Neuronal stem cell (in vitro differentiated cells): Measurements from ENCODE around the gene MYBBP1A.

Experiments used
- DNase-seq: peaks from one replicate; pipeline ENCODE4 v3.0.0-alpha.2; 2013; ENCODE audit warnings: low spot score
- H2AFZ ChIP-seq: one replicate; pipeline ENCODE4 v1.6.1; 2013; ENCODE audit warnings: mild to moderate bottlenecking, low read length, inconsistent platforms
- H2AK5ac ChIP-seq: 2 replicates; pipeline ENCODE4 v1.6.1; 2013; ENCODE audit warnings: low read depth, mild to moderate bottlenecking, inconsistent platforms, low read length, moderate library complexity, mixed read lengths
- H2BK120ac ChIP-seq: 2 replicates; pipeline ENCODE4 v1.6.1; 2013; ENCODE audit warnings: low read depth, mild to moderate bottlenecking, inconsistent platforms, low read length, moderate library complexity, mixed read lengths
- H2BK12ac ChIP-seq: one replicate; pipeline ENCODE4 v1.6.1; 2013; ENCODE audit warnings: low read length, inconsistent platforms
- H2BK15ac ChIP-seq: 2 replicates; pipeline ENCODE4 v1.6.1; 2013; ENCODE audit warnings: mild to moderate bottlenecking, low read length, inconsistent platforms, mixed read lengths
- H2BK5ac ChIP-seq: one replicate; pipeline ENCODE4 v1.6.1; 2013; ENCODE audit warnings: inconsistent platforms, mild to moderate bottlenecking, low read length, moderate library complexity
- H3K14ac ChIP-seq: one replicate; pipeline ENCODE4 v1.6.1; 2013; ENCODE audit warnings: low read length, inconsistent platforms
- H3K18ac ChIP-seq: 2 replicates; pipeline ENCODE4 v1.6.1; 2013; ENCODE audit warnings: low read length, inconsistent platforms
- H3K23ac ChIP-seq: 2 replicates; pipeline ENCODE4 v1.6.1; 2013; ENCODE audit warnings: low read depth, mild to moderate bottlenecking, mixed read lengths, low read length, inconsistent platforms; ENCODE audit not compliant: poor library complexity
- H3K27ac ChIP-seq: replicated peaks from 3 replicates; pipeline ENCODE4 v1.5.1; 2013; ENCODE audit warnings: low read length, inconsistent platforms
- H3K27me3 ChIP-seq, 3 experiments: 2 replicates each; pipeline ENCODE4 v1.6.1; 2013; ENCODE audit warnings: low read length in 3 of 3, mild to moderate bottlenecking in 2 of 3, inconsistent platforms in 1 of 3, low read depth in 1 of 3, mixed read lengths in 1 of 3, moderate library complexity in 1 of 3; ENCODE audit not compliant: control insufficient read depth in 3 of 3, insufficient read depth in 3 of 3
- H3K36me3 ChIP-seq, 2 donors: replicated peaks in 1 of 2; 2 replicates each; pipeline ENCODE4 v1.6.1; 2013; ENCODE audit warnings: low read length in 2 of 2; ENCODE audit not compliant: control insufficient read depth in 2 of 2, insufficient read depth in 2 of 2
- H3K4ac ChIP-seq: 2 replicates; pipeline ENCODE4 v1.6.1; 2013; ENCODE audit warnings: inconsistent platforms, mild to moderate bottlenecking, low read length, moderate library complexity
- H3K4me1 ChIP-seq, 2 donors: 1 replicate in 1 of 2; 2 replicates in 1 of 2; pipeline ENCODE4 v1.6.1; 2013; ENCODE audit warnings: low read length in 2 of 2, low read depth in 1 of 2; ENCODE audit not compliant: control insufficient read depth in 2 of 2, insufficient read depth in 1 of 2
- H3K4me2 ChIP-seq: one replicate; pipeline ENCODE4 v1.6.1; 2013; ENCODE audit warnings: mild to moderate bottlenecking, low read length, inconsistent platforms; ENCODE audit not compliant: insufficient read depth, poor library complexity, severe bottlenecking
- H3K4me3 ChIP-seq, 2 donors: 2 replicates each; pipeline ENCODE4 v1.5.1; 2013; ENCODE audit warnings: low read length in 2 of 2, mild to moderate bottlenecking in 2 of 2, inconsistent platforms in 1 of 2, moderate library complexity in 1 of 2
- H3K79me1 ChIP-seq: one replicate; pipeline ENCODE4 v1.6.1; 2013; ENCODE audit warnings: low read depth, mild to moderate bottlenecking, inconsistent platforms, low read length, moderate library complexity
- H3K9ac ChIP-seq: one replicate; pipeline ENCODE4 v1.6.1; 2013; ENCODE audit warnings: mild to moderate bottlenecking, low read depth, low read length, inconsistent platforms; ENCODE audit not compliant: poor library complexity
- H3K9me3 ChIP-seq, 2 donors: replicated peaks in 1 of 2; 2 replicates each; pipeline versions ENCODE3 to v1.6.1; 2013; ENCODE audit warnings: low read length in 2 of 2, mild to moderate bottlenecking in 2 of 2, inconsistent platforms in 1 of 2, low read depth in 1 of 2, mixed read lengths in 1 of 2, moderate library complexity in 1 of 2; ENCODE audit not compliant: control insufficient read depth in 2 of 2, insufficient read depth in 1 of 2
- H4K8ac ChIP-seq: one replicate; pipeline ENCODE4 v1.6.1; 2013; ENCODE audit warnings: low read depth, mild to moderate bottlenecking, inconsistent platforms, low read length, moderate library complexity
- H4K91ac ChIP-seq: one replicate; pipeline ENCODE4 v1.6.1; 2013; ENCODE audit warnings: low read length, low read depth, mild to moderate bottlenecking, inconsistent platforms; ENCODE audit not compliant: poor library complexity
- WGBS, 2 donors: extraction: QIAGEN DNeasy Blood & Tissue Kit; methylation state at CpG; one replicate each; pipeline ENCODE4 v1.1.7; 2013; ENCODE audit warnings: missing lambda C conversion rate in 2 of 2, mixed read lengths in 1 of 2; ENCODE audit not compliant: insufficient read length in 2 of 2, insufficient replicate concordance in 1 of 2; ENCODE audit errors: extremely low coverage in 2 of 2; 5-methylcytosine and 5-hydroxymethylcytosine counted together

MYBBP1A gene

DNA sequence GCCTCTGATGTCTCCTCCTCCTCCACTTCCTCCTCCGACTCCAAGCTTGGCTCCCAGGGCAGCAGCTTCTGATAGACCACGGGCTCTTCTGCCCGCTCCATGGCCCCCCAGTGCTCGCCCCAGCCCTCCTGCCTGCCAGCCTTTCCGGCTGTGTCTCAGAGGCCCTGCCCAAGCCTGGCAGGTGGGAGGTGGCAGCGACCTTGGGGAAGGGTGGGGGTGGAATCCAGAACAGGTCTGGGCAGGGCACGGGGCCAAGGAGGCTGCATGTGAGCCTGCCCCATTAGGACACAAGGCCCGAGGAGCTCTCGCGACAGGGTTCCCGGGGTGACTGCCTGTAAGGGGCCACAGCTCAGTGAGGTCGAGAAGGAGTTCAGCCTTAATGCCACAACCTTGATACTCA lies 5.2 kb upstream of the MYBBP1A start, which contains the start of gene GGT6:
Gene GGT6 (minus strand): TSS at position 157 of the 400 bp plus-strand sequence. CDS start 56 bp downstream, at position 101.
- H3K27ac ChIP-seq: no peak within 1 kb of the TSS
- H3K4me1 ChIP-seq: peaks cover 9 to 23% of the 10 kb centered on the region in 2 donors
- peak within 1 kb of the TSS; percentile 29 for H2AK5ac ChIP-seq
- H3K79me1 ChIP-seq: no peaks in the 10 kb centered on the region
- peak within 1 kb of the TSS; percentile 63 for H2BK12ac ChIP-seq
- no CpG with 5 or more reads among the region's 12 CpGs for WGBS, 2 donors
- H3K18ac ChIP-seq: peak within 1 kb of the TSS; percentile 49
- H3K4ac ChIP-seq: no peak within 1 kb of the TSS
- no peak within 1 kb of the TSS for H3K4me2 ChIP-seq
- H3K4me3 ChIP-seq: no peak within 1 kb of the TSS
- peak within 1 kb of the TSS; percentile 36 for H3K23ac ChIP-seq
- no peak within 1 kb of the TSS for H3K9ac ChIP-seq
- H3K9me3 ChIP-seq: no peaks in the 10 kb centered on the region
- H3K14ac ChIP-seq: peak within 1 kb of the TSS; percentile 83
- H2BK120ac ChIP-seq: peak within 1 kb of the TSS; percentile 92
- H3K27me3 ChIP-seq: peaks cover 0 to 16% (median 0%) of the 10 kb centered on the region in 3 experiments
- DNase-seq: no peak
- H4K8ac ChIP-seq: peak within 1 kb of the TSS; percentile 92
- H4K91ac ChIP-seq: no peak within 1 kb of the TSS
- H2BK15ac ChIP-seq: peak within 1 kb of the TSS; percentile 56
- H3K36me3 ChIP-seq: no peaks in the 10 kb centered on the region
- no peak within 1 kb of the TSS for H2AFZ ChIP-seq
- no peak within 1 kb of the TSS for H2BK5ac ChIP-seq

DNA sequence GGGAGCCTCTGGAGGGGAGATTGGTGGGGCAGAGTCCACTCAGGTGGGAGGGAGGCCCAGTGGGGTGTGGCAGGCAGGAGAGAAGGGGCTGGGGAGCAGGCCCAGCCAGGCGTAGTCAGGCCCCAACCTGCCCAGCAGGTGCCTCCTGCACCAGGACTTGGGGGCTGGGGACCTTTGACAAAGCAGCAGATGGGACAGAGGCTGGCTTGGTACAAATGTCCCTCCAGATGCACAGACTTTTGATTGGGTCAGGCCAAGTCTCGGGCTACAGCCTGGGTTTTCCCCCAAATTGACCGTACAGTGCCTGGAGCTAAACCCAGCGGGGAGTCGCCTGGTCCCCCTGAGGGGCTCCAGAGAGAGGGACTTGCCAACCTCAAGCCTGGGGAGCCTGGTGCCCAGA lies 4.8 kb upstream of the MYBBP1A start:
- no peak overlapping the region for H2AFZ ChIP-seq
- no CpG with 5 or more reads among the region's 5 CpGs for WGBS, 2 donors

GRCh38 chr17:4559139-4559791 lies 4.1 kb upstream of the MYBBP1A start:
- H3K23ac ChIP-seq: peak overlapping the region; percentile 36
- no peak overlapping the region for H2BK120ac ChIP-seq
- peak overlapping the region; percentile 56 for H2BK15ac ChIP-seq
- peak overlapping the region; percentile 49 for H3K18ac ChIP-seq
- no peak overlapping the region for H4K91ac ChIP-seq
- no CpG with 5 or more reads among the region's 17 CpGs for WGBS, 2 donors
- peak overlapping the region; percentile 63 for H2BK12ac ChIP-seq
- H3K4me3 ChIP-seq: no peak overlapping the region
- H3K14ac ChIP-seq: peak overlapping the region; percentile 83
- no peak for DNase-seq
- H3K36me3 ChIP-seq: no peaks in the 10 kb centered on the region
- no peak overlapping the region for H2AFZ ChIP-seq
- no peak overlapping the region for H3K4ac ChIP-seq
- H2AK5ac ChIP-seq: peak overlapping the region; percentile 29
- H2BK5ac ChIP-seq: no peak overlapping the region
- H3K4me2 ChIP-seq: no peak overlapping the region
- no peaks in the 10 kb centered on the region for H3K9me3 ChIP-seq
- H3K27me3 ChIP-seq: peaks cover 0 to 16% (median 0%) of the 10 kb centered on the region in 3 experiments
- H4K8ac ChIP-seq: no peak overlapping the region
- peaks cover 4% of the 10 kb centered on the region for H3K79me1 ChIP-seq
- H3K4me1 ChIP-seq: peaks cover 10 to 27% of the 10 kb centered on the region in 2 donors
- H3K9ac ChIP-seq: peak overlapping the region; percentile 2
- no peak overlapping the region for H3K27ac ChIP-seq

More for the DNA sequence above, 4.8 kb upstream of the MYBBP1A start:
- Histone ChIP-seq H2BK15ac (peak overlapping the region; percentile 56), H2BK12ac (no peak overlapping the region), H3K4ac (no peak overlapping the region), H3K9ac (no peak overlapping the region), H3K79me1 (peaks cover 1% of the 10 kb centered on the region), H3K23ac (no peak overlapping the region), H2AK5ac (peak overlapping the region; percentile 29), H3K9me3 (no peaks in the 10 kb centered on the region), H4K91ac (no peak overlapping the region), H3K36me3 (no peaks in the 10 kb centered on the region), H2BK120ac (peak overlapping the region; percentile 92), H3K4me1 (peaks cover 9 to 23% of the 10 kb centered on the region in 2 donors), H3K4me3 (no peak overlapping the region), H3K27ac (no peak overlapping the region), H3K18ac (no peak overlapping the region), H4K8ac (peak overlapping the region; percentile 92), H3K27me3 (peaks cover 0 to 16% (median 0%) of the 10 kb centered on the region in 3 experiments), H3K4me2 (no peak overlapping the region), H2BK5ac (no peak overlapping the region), H3K14ac (no peak overlapping the region)
- DNase-seq: no peak

- H3K4me2 ChIP-seq: no peak overlapping the region
- H3K79me1 ChIP-seq: peaks cover 4% of the 10 kb centered on the region
- no peak overlapping the region for H2AFZ ChIP-seq
- H3K23ac ChIP-seq: peak overlapping the region; percentile 14
- H4K8ac ChIP-seq: no peak overlapping the region
- no peak for DNase-seq
- H3K36me3 ChIP-seq: peaks cover 3 to 8% of the 10 kb centered on the region in 2 donors
- peak overlapping the region; percentile 44 for H4K91ac ChIP-seq
- H3K9me3 ChIP-seq: no peaks in the 10 kb centered on the region
- H3K9ac ChIP-seq: peak overlapping the region; percentile 10
- peak overlapping the region; percentile 19 for H3K18ac ChIP-seq
- H2BK5ac ChIP-seq: no peak overlapping the region
- peaks cover 0 to 16% (median 0%) of the 10 kb centered on the region in 3 experiments for H3K27me3 ChIP-seq
- peak overlapping the region; percentile 44 for H2BK12ac ChIP-seq
- peak overlapping the region; percentile 83 for H2AK5ac ChIP-seq
- peak overlapping the region; percentile 54 for H2BK15ac ChIP-seq
- peak overlapping the region; percentile 12 for H2BK120ac ChIP-seq
- H3K14ac ChIP-seq: peak overlapping the region; percentile 71
- no CpG with 5 or more reads among the region's 24 CpGs for WGBS, 2 donors
- peak overlapping the region; percentile 47 for H3K4ac ChIP-seq
- H3K27ac ChIP-seq: no peak overlapping the region
- no peak overlapping the region for H3K4me3 ChIP-seq
- peaks cover 13 to 32% of the 10 kb centered on the region in 2 donors for H3K4me1 ChIP-seq
Observed at GRCh38 chr17:4558347-4558971, 3.3 kb upstream of the MYBBP1A start.
